Activated T-helper 1 cell treated with anti-CD3 and anti-CD28 coated beads, Interleukin-12 subunit alpha, Interleukin-12 subunit beta, Interleukin-2, Interleukin-4 antibody, amounts not matched to agents 30 ng/mL and 10 ng/mL and 1 ng/mL, durations not matched to agents 14 hours and 24 hours and 36 hours (primary cell): ENCODE measurements around the gene SEL1L2. TPM values are rescaled to one million over a fixed set of nuclear protein-coding genes. Genes with fewer than 3 reads are reported as not detected.
"Not testable (repeated sequence)": the region's sequence is repeated elsewhere in the genome, so short reads cannot be mapped to it uniquely, and the experiment has no call there.

Source experiments
- DNase-seq: peaks from one replicate; pipeline ENCODE4 v3.0.0; 2021; ENCODE audit warnings: low spot score
- H3K27ac Mint-ChIP-seq: one replicate; pipeline ENCODE4 v1.8.0; 2021; ENCODE audit warnings: mild to moderate bottlenecking, mixed read lengths
- H3K27me3 Mint-ChIP-seq: one replicate; pipeline ENCODE4 v1.8.0; 2022; ENCODE audit warnings: mild to moderate bottlenecking, moderate library complexity, mixed read lengths; ENCODE audit not compliant: insufficient read depth
- H3K36me3 Mint-ChIP-seq: one replicate; pipeline ENCODE4 v1.8.0; 2021; ENCODE audit warnings: low read depth, mixed read lengths
- H3K4me1 Mint-ChIP-seq: one replicate; pipeline ENCODE4 v1.8.0; 2021; ENCODE audit warnings: low read depth, mixed read lengths
- H3K4me3 Mint-ChIP-seq: one replicate; pipeline ENCODE4 v1.8.0; 2021; ENCODE audit warnings: mild to moderate bottlenecking, moderate library complexity, mixed read lengths
- H3K9me3 Mint-ChIP-seq: one replicate; pipeline ENCODE4 v1.8.0; 2021; ENCODE audit warnings: mixed read lengths
- intact Hi-C: fragments of 100-400 bp; cut with micrococcal nuclease; formaldehyde crosslinking; loops from one replicate; pipeline ENCODE4 v1.15.1; 2024
- total RNA-seq: library from RNA; stranded (reverse); gene quantifications from 2 replicates; pipeline ENCODE4 v1.2.3, GENCODE V29; 2022

The SEL1L2 gene
- total RNA-seq: not detected in 2 replicates

- no peaks in the 10 kb centered on the region for H3K4me1 Mint-ChIP-seq
- H3K27me3 Mint-ChIP-seq: no peaks in the 10 kb centered on the region
- intact Hi-C loops: no loop called here
- H3K4me3 Mint-ChIP-seq: no peak within 1 kb of the TSS
- DNase-seq: no peak
- no peak within 1 kb of the TSS for H3K27ac Mint-ChIP-seq
- no peaks in the 10 kb centered on the region for H3K36me3 Mint-ChIP-seq
- H3K9me3 Mint-ChIP-seq: peaks cover 16% of the 10 kb centered on the region
These were observed at the start of gene SEL1L2 for GRCh38 chr20:13990465-13990864. Gene SEL1L2 (minus strand): TSS chr20:13990614. CDS start chr20:13990534, 80 bp downstream.

GRCh38 chr20:14036567-14036966 is 46.2 kb upstream of the SEL1L2 start:
- DNase-seq: no peak
- H3K9me3 Mint-ChIP-seq: no peaks in the 10 kb centered on the region
- H3K36me3 Mint-ChIP-seq: no peaks in the 10 kb centered on the region
- no peak overlapping the region for H3K4me3 Mint-ChIP-seq
- intact Hi-C loops: no loop called here
- H3K4me1 Mint-ChIP-seq: no peaks in the 10 kb centered on the region
- H3K27ac Mint-ChIP-seq: no peak overlapping the region
- H3K27me3 Mint-ChIP-seq: no peaks in the 10 kb centered on the region

GRCh38 chr20:14033310-14033709 is 42.9 kb upstream of the SEL1L2 start:
- Mint-ChIP-seq H3K27ac (no peak overlapping the region), H3K4me1 (no peaks in the 10 kb centered on the region), H3K9me3 (peaks cover 4% of the 10 kb centered on the region), H3K4me3 (no peak overlapping the region), H3K36me3 (no peaks in the 10 kb centered on the region), H3K27me3 (no peaks in the 10 kb centered on the region)
- intact Hi-C loops: no loop called here
- DNase-seq: no peak

GRCh38 chr20:14030991-14031390 is 40.6 kb upstream of the SEL1L2 start:
- DNase-seq: no peak
- Mint-ChIP-seq H3K9me3 (peaks cover 4% of the 10 kb centered on the region), H3K4me1 (no peaks in the 10 kb centered on the region), H3K27ac (no peak overlapping the region), H3K4me3 (no peak overlapping the region), H3K36me3 (no peaks in the 10 kb centered on the region), H3K27me3 (no peaks in the 10 kb centered on the region)
- intact Hi-C loops: no loop called here

- Mint-ChIP-seq H3K27me3 (no peaks in the 10 kb centered on the region), H3K4me3 (no peak overlapping the region), H3K27ac (no peak overlapping the region), H3K36me3 (no peaks in the 10 kb centered on the region), H3K9me3 (no peaks in the 10 kb centered on the region), H3K4me1 (no peaks in the 10 kb centered on the region)
- intact Hi-C loops: no loop called here
- no peak for DNase-seq
These were observed 22.3 kb upstream of the SEL1L2 start for GRCh38 chr20:14012671-14013070.

GRCh38 chr20:14009208-14009607 is 18.8 kb upstream of the SEL1L2 start:
- Mint-ChIP-seq H3K27ac (no peak overlapping the region), H3K4me1 (no peaks in the 10 kb centered on the region), H3K27me3 (no peaks in the 10 kb centered on the region), H3K9me3 (no peaks in the 10 kb centered on the region), H3K36me3 (no peaks in the 10 kb centered on the region), H3K4me3 (no peak overlapping the region)
- DNase-seq: no peak
- intact Hi-C loops: no loop called here

- no peaks in the 10 kb centered on the region for H3K36me3 Mint-ChIP-seq
- no peak overlapping the region for H3K4me3 Mint-ChIP-seq
- no peaks in the 10 kb centered on the region for H3K4me1 Mint-ChIP-seq
- no peaks in the 10 kb centered on the region for H3K9me3 Mint-ChIP-seq
- no peak for DNase-seq
- H3K27ac Mint-ChIP-seq: no peak overlapping the region
- intact Hi-C loops: no loop called here
- H3K27me3 Mint-ChIP-seq: no peaks in the 10 kb centered on the region
These were observed 15.6 kb upstream of the SEL1L2 start for GRCh38 chr20:14005996-14006395.

- H3K4me3 Mint-ChIP-seq: no peak overlapping the region
- intact Hi-C loops: no loop called here
- H3K4me1 Mint-ChIP-seq: no peaks in the 10 kb centered on the region
- no peak overlapping the region for H3K27ac Mint-ChIP-seq
- peaks cover 13% of the 10 kb centered on the region for H3K27me3 Mint-ChIP-seq
- H3K36me3 Mint-ChIP-seq: no peaks in the 10 kb centered on the region
- no peaks in the 10 kb centered on the region for H3K9me3 Mint-ChIP-seq
- no peak for DNase-seq
These were observed 10.5 kb upstream of the SEL1L2 start for GRCh38 chr20:14000917-14001316.

- no peak overlapping the region for H3K27ac Mint-ChIP-seq
- H3K4me3 Mint-ChIP-seq: peak overlapping the region; percentile 20
- intact Hi-C loops: no loop called here
- DNase-seq: no peak
- no peaks in the 10 kb centered on the region for H3K36me3 Mint-ChIP-seq
- peaks cover 13% of the 10 kb centered on the region for H3K9me3 Mint-ChIP-seq
- H3K4me1 Mint-ChIP-seq: no peaks in the 10 kb centered on the region
- peaks cover 13% of the 10 kb centered on the region for H3K27me3 Mint-ChIP-seq
These were observed 5.9 kb upstream of the SEL1L2 start for GRCh38 chr20:13996265-13996664.

GRCh38 chr20:13995841-13996240 is 5.4 kb upstream of the SEL1L2 start:
- Mint-ChIP-seq H3K4me3 (no peak overlapping the region), H3K4me1 (no peaks in the 10 kb centered on the region), H3K9me3 (peaks cover 13% of the 10 kb centered on the region), H3K27me3 (peaks cover 13% of the 10 kb centered on the region), H3K36me3 (no peaks in the 10 kb centered on the region), H3K27ac (no peak overlapping the region)
- intact Hi-C loops: no loop called here
- no peak for DNase-seq

GRCh38 chr20:13995086-13995665 is 4.8 kb upstream of the SEL1L2 start, which contains the start of gene MACROD2:
Gene MACROD2 (plus strand): TSS chr20:13995516.
- peak within 1 kb of the TSS; percentile 20 for H3K4me3 Mint-ChIP-seq

GRCh38 chr20:13991955-13992354 is 1.5 kb upstream of the SEL1L2 start:
- H3K27ac Mint-ChIP-seq, H3K4me3 Mint-ChIP-seq, H3K4me1 Mint-ChIP-seq, H3K27me3 Mint-ChIP-seq, DNase-seq, H3K36me3 Mint-ChIP-seq, intact Hi-C loops: not testable (repeated sequence)
- peaks cover 13% of the 10 kb centered on the region for H3K9me3 Mint-ChIP-seq

More at GRCh38 chr20:13995086-13995665, 4.8 kb upstream of the SEL1L2 start, which contains the start of gene MACROD2:
- H3K9me3 Mint-ChIP-seq: peaks cover 13% of the 10 kb centered on the region
- H3K27ac Mint-ChIP-seq: no peak within 1 kb of the TSS
- H3K36me3 Mint-ChIP-seq: no peaks in the 10 kb centered on the region
- peaks cover 13% of the 10 kb centered on the region for H3K27me3 Mint-ChIP-seq
- intact Hi-C loops: no loop called here
- no peaks in the 10 kb centered on the region for H3K4me1 Mint-ChIP-seq
- DNase-seq: peak; percentile 0

GRCh38 chr20:13991311-13991710 is 897 bp upstream of the SEL1L2 start:
- DNase-seq: no peak
- Mint-ChIP-seq H3K36me3 (no peaks in the 10 kb centered on the region), H3K4me1 (no peaks in the 10 kb centered on the region), H3K4me3 (no peak overlapping the region), H3K27ac (no peak overlapping the region), H3K27me3 (peaks cover 3% of the 10 kb centered on the region), H3K9me3 (peaks cover 15% of the 10 kb centered on the region)
- intact Hi-C loops: no loop called here

GRCh38 chr20:13984211-13984610 is 6.2 kb downstream of the SEL1L2 start:
- no peak for DNase-seq
- H3K4me3 Mint-ChIP-seq: no peak overlapping the region
- H3K27ac Mint-ChIP-seq: no peak overlapping the region
- H3K27me3 Mint-ChIP-seq: no peaks in the 10 kb centered on the region
- intact Hi-C loops: no loop called here
- no peaks in the 10 kb centered on the region for H3K4me1 Mint-ChIP-seq
- H3K9me3 Mint-ChIP-seq: peaks cover 7% of the 10 kb centered on the region
- no peaks in the 10 kb centered on the region for H3K36me3 Mint-ChIP-seq
